NOMO-1 (cell line): Measurements from ENCODE around the gene LNX1.
A peak's percentile ranks its signal among the peaks of the same experiment; 100 is the strongest.

ENCODE experiments used
- DNase-seq, 2 experiments: peaks; one replicate each; lab custom pipeline; 2025; ENCODE audit not compliant: unreplicated experiment in 2 of 2; lab: John Stamatoyannopoulos, UW

The LNX1 gene

DNA sequence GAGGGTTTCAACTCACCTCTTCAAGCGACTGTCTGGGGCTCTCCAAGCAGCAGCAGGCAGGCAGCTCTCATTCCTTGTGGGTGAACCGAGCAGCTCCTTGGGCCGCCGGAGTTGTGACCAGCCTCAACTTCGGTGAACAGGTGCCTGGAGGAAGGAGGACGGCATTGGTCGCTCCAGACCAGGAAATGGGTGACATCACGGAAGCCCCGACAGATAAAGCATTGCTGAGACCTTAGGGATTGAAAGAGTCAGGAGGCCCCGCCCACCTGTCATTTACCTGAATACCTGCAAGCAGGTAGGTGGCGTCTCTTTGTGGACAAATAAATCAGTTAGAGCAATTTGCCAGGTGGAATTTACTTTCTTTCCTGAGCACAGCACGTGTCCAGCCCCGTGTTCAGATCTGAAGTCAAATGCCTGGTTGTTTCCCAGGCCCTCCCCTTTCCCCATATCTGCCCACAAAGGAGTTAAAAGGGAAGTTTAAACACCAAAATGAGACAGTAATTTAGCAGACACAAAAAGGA lies at the start of gene LNX1:
Gene LNX1 (minus strand): TSS at position 115 of the 521 bp plus-strand sequence. CDS start 17,484 bp downstream, outside the sequence.
- DNase-seq = peak in 1 of 2 experiments; percentile 62

DNA sequence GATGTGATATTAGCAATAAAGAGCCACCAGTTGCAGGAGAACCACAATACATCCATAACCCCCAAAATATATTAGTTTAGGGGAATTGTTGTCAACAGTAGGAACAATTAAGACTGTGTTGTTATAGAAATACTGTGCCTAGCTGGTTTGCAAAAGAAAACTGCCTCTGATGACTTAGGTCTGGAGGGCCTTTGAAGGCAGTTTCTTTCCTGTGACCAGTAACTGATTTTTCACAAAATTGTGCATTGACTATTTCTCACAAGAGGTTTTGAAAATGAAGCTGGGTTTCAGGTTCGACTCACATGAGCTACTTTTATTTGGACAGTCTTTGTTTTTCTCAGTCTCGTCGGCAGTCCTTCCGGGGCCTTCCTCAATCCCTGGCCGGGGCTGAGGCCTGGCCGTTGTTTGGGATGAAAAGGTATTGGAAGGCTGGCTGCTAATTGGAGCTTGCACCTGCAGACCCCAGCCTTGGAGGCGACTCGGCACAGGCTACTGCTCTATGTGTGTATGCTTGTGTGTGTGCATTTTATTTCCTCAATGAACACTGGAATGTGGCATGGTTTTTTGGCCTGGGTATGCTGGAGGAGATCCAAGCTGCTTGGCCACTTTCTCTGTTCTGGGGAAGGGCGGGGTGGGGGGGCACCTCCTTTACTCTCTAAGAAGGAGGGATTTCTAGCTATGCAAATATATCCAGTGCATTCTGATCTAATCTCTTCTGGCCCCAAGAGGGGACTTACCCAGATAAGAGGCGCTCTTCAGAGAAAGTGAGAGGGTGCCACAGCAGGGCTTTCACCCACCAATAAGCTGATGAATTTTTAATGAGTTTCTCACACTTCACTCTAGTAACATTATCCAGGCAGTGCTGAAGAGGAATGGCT lies 49.5 kb upstream of the LNX1 start:
- no peak for DNase-seq

DNA sequence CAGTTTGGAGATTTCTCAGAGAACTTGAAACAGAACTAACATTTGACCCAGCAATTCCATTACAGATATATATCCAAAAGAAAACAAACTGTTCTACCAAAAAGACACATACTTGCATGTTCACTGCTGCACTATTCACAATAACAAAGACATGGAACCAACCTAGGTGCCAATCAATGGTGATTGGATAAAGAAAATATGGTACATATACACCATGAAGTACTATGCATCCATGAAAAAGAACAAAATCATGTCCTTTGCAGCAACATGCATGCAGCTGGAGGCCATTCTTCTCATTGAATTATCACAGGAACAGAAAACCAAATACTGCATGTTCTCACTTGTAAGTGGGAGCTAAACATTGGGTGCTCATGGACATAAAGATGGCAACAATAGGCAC lies 47.6 kb upstream of the LNX1 start:
- no peak for DNase-seq

DNA sequence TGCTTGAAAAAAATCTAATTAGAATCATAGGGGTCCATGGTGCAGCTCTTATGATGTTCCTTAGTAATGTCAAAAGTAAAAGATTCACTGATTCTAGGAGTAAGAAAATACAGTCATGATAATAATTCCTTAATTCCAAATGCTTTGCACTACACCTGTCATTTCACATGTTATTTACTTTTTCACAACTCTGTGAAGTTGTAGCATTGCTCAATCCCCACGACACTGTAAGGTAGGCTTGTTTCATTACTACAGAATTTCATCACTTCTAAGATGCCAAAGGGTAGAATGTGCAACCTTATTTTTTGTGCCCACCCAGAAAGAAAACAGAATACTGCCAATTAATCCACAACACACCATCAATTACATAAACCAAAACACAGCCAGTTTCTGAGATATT lies 46.1 kb upstream of the LNX1 start:
- no peak for DNase-seq

GRCh38 chr4:53635697-53636483 lies 44.6 kb upstream of the LNX1 start:
- no peak for DNase-seq

DNA sequence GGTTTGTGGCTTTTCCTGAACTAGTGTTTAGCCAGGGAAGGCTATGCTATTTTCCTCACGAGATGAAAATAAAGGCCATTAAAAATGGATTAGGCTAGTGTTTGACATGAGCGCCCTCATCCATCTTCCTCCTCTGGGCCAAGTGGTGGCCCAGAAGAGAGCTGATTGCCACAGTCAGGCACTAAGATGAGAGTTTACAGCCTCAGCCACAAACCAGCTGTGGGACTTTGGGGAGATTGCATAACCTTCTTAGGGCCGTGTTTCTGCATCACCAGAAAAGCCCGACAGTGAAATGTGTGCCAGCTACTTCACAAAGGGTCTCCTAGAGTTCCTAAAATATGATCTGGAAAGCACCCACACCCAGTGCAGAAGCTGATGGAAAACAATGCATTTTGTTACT lies 42.3 kb upstream of the LNX1 start:
- peak; percentile 83 to 90 for DNase-seq

- DNase-seq = no peak
Measured at GRCh38 chr4:53629296-53629695, 38.0 kb upstream of the LNX1 start.

DNA sequence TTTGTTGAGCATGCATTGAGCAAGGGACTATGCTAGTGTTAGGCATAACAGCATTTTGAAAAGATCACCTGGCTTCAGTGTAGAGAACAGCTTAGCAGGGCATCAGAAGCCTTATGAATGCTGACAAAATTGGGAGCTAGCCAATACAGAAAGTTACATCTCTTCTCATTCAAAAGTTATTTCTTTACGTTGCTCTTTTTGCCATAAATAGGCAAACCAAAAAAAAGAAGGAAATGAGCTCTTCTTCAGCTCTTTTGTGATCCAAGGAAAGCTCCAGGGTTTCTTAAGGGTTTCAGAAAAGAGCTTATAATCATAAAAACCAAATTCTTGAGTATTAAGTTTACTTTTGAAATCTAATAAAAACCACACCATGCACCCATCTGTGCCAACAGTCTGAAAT lies 35.2 kb upstream of the LNX1 start:
- DNase-seq = peak in 1 of 2 experiments; percentile 48

GRCh38 chr4:53625888-53626287 lies 34.6 kb upstream of the LNX1 start:
- no peak for DNase-seq

DNA sequence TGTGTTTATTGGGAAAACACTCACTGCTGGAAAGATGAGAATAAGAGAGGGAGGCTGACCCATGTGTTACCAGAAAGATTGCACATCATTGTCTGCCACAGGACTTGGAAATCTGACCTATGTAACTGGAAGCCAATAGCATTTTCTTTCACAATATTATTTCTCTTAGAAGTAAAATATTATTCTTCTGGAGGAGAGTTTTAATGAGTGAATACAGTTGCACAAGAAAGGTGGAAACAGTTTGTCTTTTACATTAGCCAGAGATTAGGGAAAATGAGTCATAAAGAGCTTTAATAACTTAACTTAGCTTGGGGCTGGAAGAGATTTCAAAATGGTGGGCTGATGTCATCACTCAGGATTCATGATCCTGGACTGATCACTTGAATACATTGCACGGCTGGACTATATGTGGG lies 31.5 kb upstream of the LNX1 start:
- no peak for DNase-seq

GRCh38 chr4:53620956-53621355 lies 29.7 kb upstream of the LNX1 start:
- DNase-seq = no peak

DNA sequence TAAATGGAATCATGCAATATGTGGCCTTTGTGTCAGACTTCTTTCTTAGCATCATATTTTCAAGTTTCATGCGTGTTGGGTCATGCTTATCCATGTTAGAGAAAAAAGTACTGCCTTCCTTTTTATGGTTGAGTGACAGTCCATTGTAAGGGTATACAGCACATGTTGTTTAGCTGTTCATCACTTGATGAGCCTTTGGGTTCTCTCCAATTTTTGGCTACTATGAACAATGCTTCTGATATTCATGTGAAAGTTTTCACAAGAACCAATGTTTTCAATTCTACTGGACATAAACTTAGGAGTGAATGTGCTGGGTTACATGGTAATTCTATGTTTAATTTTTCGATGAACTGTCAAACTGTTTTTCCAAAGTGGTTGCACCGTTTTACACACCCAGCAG lies 28.1 kb upstream of the LNX1 start:
- no peak for DNase-seq

DNA sequence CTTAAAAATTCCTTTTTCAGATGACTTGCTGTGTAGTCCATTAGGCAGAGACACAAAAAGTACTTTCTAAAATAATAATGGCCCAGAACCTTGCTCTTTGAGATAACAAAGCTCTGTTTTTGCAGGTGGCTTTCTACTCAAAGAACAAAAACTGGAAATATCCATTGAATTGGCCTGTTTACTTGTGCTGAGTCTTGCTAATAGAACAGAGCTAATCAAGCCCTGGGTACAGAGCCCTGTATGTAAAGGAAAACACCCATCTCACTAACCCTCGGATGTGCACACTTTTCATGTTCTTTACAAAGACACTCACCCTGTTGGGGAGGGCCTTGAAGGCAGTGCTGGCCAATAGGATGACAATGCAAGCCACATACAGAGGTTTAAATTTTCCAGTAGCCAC lies 27.0 kb upstream of the LNX1 start:
- no peak for DNase-seq

DNA sequence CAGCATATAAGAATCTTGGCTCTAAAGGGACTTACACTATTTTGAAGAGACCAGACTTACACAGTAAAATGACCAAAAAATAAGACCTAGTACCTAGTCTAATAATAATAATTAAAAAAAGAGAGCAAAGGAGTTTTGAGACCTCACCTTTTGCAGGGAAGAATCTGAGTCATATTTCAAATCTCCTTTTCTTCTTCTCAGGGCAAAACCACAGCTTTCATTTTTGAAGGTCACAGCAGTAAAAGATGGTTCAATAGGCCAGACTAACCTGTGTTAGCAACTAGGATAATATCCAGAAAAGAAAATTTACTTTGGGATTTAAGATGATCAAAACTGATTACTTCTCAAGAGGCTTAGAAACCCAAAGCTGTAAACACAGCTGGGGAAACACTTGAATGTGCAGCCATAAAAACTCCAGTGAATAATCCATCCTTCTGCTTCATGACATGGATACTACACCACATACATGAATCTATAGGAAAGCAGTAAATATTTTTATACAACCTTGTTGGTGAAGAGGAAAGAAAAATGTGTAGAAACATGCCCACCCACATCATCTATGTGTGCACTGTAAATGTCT lies 25.9 kb upstream of the LNX1 start:
- DNase-seq = no peak

DNA sequence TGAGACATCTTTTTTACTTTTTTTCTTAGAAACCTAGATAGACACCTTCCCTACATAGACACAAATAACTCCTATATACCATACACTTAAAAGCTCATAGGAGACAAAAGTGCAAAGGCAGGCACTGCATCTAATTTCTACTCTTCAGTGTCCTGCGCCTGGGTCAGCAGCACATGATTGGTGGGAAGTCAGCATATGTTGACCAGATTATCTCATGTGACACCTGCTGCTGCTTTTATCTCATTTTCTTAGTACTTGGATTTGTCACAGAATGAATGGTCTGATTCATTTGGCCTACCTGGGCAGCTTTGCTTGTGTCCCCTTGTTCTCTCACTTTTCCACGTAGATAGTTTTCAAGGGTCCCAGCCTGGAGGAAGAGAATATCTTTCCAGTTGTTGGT lies 24.9 kb upstream of the LNX1 start:
- no peak for DNase-seq

GRCh38 chr4:53614591-53614990 lies 23.3 kb upstream of the LNX1 start:
- DNase-seq = no peak

DNA sequence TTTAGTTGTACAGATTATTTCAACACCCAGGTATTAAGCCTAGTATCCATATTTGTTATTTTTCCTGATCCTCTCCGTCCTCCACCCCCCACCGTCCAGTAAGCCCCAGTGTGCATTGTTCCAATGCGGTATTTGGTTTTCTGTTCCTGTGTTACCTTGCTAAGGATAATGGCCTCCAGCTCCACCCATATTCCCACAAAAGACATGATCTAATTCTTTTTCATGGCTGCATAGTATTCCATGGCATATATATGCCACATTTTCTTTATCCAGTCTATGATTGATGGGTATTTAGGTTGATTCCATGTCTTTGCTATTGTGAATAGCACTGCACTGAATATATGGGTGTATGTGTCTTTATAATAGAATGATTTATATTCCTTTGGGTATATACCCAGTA lies 22.1 kb upstream of the LNX1 start:
- no peak for DNase-seq

DNA sequence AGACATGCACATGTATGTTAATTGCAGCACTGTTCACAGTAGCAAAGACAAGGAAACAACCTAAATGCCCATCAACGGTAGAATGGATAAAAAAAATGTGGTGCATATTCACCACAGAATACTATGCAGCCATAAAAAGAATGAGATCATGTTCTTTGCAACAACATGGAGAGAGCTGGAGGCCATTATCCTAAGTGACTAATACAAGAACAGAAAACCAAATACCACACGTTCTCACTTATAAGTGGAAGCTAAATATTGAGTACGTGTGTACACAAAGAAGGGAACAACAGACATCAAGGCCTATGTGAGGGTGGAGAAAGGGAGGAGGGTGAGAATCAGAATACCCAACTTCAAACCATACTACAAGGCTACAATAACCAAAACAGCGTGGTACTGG lies 17.4 kb upstream of the LNX1 start:
- no peak for DNase-seq

DNA sequence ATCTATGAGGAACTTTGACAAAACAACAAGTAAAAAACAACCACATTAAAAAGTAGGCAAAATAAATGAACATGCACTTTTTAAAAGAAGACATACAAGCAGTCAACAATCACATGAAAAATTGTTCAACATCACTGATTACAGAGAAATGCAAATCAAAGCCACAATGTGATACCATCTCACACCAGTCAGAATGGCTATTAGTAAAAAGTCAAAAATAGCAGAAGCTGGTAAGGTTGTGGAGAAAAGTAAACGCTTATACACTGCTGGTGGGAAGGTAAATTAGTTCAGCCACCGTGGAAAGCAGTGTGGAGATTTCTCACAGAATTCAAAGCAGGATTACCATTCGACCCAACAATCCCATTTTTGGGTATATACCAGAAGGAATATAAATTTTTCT lies 17.0 kb upstream of the LNX1 start:
- DNase-seq = no peak

DNA sequence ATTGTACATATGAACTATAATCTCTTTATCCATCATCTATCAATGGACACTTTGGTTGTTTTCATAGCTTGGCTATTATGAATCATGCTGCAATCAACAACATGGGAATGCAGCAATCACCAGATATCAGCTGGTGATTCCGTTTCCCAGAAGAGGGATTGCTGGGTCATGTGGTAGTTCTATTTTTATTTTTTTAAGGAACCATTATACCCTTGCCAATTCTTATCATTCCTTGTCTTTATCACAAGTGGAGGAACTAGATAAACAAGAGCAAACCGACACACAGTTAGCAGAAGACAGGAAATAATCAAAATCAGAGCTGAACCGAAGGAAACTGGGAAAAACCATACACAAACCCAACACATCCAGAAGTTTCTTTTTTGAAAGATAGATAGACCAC lies 14.5 kb upstream of the LNX1 start:
- no peak for DNase-seq

GRCh38 chr4:53602390-53602789 lies 11.1 kb upstream of the LNX1 start:
- DNase-seq = no peak
